GM12872 (cell line): Measurements from ENCODE around the gene HRH3.

Source experiments
- CTCF ChIP-seq: IDR thresholded peaks from 3 replicates; pipeline ENCODE4 v1.5.1; 2011; ENCODE audit warnings: low read depth, mild to moderate bottlenecking, low read length, moderate library complexity; ENCODE audit not compliant: insufficient read depth

HRH3 gene

GRCh38 chr20:62205618-62206387 is 14.3 kb downstream of the HRH3 start:
- TF ChIP-seq CTCF, result no peak

GRCh38 chr20:62203378-62204030 is 16.6 kb downstream of the HRH3 start:
- TF ChIP-seq CTCF, result no peak

- no peak for TF ChIP-seq CTCF
These were observed 17.3 kb downstream of the HRH3 start for GRCh38 chr20:62202676-62203377.

DNA sequence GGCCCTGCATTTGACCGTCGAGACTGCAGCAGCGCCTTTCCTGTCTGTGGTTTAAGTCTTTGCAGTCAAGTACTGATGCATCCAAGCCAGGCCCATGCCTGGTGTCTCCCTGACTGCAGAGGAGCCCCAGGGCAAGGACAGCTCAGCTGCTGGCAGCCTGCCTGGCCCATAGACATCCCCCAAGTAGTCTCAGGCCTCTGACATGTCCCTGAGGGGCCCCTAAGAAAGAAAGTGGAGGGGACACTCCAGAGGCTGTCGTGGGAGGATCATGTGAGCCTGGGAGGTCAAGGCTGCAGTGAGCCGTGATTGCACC is 18.0 kb downstream of the HRH3 start:
- no peak for TF ChIP-seq CTCF

GRCh38 chr20:62201173-62202082 is 18.6 kb downstream of the HRH3 start:
- no peak for TF ChIP-seq CTCF

GRCh38 chr20:62200491-62201172 is 19.4 kb downstream of the HRH3 start:
- TF ChIP-seq CTCF, result no peak
